Stimulated activated CD4-positive, alpha-beta T cell treated with anti-CD3 and anti-CD28 coated beads, Interleukin-4, amount 100 ng/mL, for 48 hours (primary cell): Measurements from ENCODE around the gene DLX4.

Experiments
- DNase-seq, 2 donors: peaks; one replicate each; pipeline ENCODE4 v3.0.0-alpha.2; 2020; ENCODE audit warnings: low read depth in 2 of 2

DLX4 gene

GRCh38 chr17:49969134-49969759, at the start of gene DLX4:
Gene DLX4, plus strand, starts transcription at chr17:49969190. Its CDS starts 279 bp downstream, at chr17:49969469.
- no peak for DNase-seq

GRCh38 chr17:49920030-49920769, 48.8 kb upstream of the DLX4 start:
- DNase-seq: no peak

- DNase-seq: no peak
Measured at GRCh38 chr17:49922095-49922494, 46.9 kb upstream of the DLX4 start.

GRCh38 chr17:49924116-49924515, 44.9 kb upstream of the DLX4 start:
- DNase-seq: no peak

GRCh38 chr17:49924589-49924988, 44.4 kb upstream of the DLX4 start:
- no peak for DNase-seq

GRCh38 chr17:49925921-49926320, 43.1 kb upstream of the DLX4 start:
- DNase-seq: no peak

GRCh38 chr17:49926886-49927285, 42.1 kb upstream of the DLX4 start:
- DNase-seq: no peak

- DNase-seq: no peak
Measured at GRCh38 chr17:49928126-49928800, 40.7 kb upstream of the DLX4 start.

GRCh38 chr17:49928837-49929475, 40.0 kb upstream of the DLX4 start:
- no peak for DNase-seq

- no peak for DNase-seq
Measured at GRCh38 chr17:49930880-49931279, 38.1 kb upstream of the DLX4 start.

GRCh38 chr17:49931416-49932137, 37.4 kb upstream of the DLX4 start:
- DNase-seq: no peak

GRCh38 chr17:49932138-49932723, 36.8 kb upstream of the DLX4 start:
- DNase-seq: no peak

- DNase-seq: no peak
Measured at GRCh38 chr17:49932901-49933300, 36.1 kb upstream of the DLX4 start.

GRCh38 chr17:49935526-49936210, 33.3 kb upstream of the DLX4 start:
- DNase-seq: no peak

- no peak for DNase-seq
Measured at GRCh38 chr17:49936386-49936785, 32.6 kb upstream of the DLX4 start.

- no peak for DNase-seq
Measured at GRCh38 chr17:49939318-49939717, 29.7 kb upstream of the DLX4 start.

- DNase-seq: no peak
Measured at GRCh38 chr17:49941427-49941826, 27.6 kb upstream of the DLX4 start.

- no peak for DNase-seq
Measured at GRCh38 chr17:49942947-49943346, 26.0 kb upstream of the DLX4 start.

GRCh38 chr17:49944273-49944870, 24.6 kb upstream of the DLX4 start:
- DNase-seq: no peak

- no peak for DNase-seq
Measured at GRCh38 chr17:49946208-49946607, 22.8 kb upstream of the DLX4 start.
